CD4-positive, alpha-beta T cell (primary cell): ENCODE measurements around the gene ARID1B. TPM values are rescaled to one million over a fixed set of nuclear protein-coding genes. Genes with fewer than 3 reads are reported as not detected.

ENCODE experiments used
- ATAC-seq: fragments of 200-7000 bp; cut with Tn5 transposase; one replicate; pipeline ENCODE4 v1.10.0; 2022; ENCODE audit warnings: mild to moderate bottlenecking; ENCODE audit not compliant: poor library complexity
- CTCF ChIA-PET: fragments of 350-600 bp; sonication (Branson Sonifier 250); formaldehyde crosslinking; loops from one replicate; lab custom pipeline; 2021; ENCODE audit warnings: antibody characterized with exemption, inconsistent platforms; lab: Charles Lee
- POLR2A ChIA-PET: fragments of 350-600 bp; sonication (Branson Sonifier 250); formaldehyde crosslinking; loops from one replicate; lab custom pipeline; 2021; ENCODE audit warnings: antibody characterized with exemption, inconsistent platforms; lab: Charles Lee
- DNase-seq, 14 experiments: peaks; one replicate each; pipeline ENCODE4 v3.0.0-alpha.2; 2013 to 2020; ENCODE audit warnings: mixed read lengths in 2 of 14
- H3K27ac ChIP-seq, 2 donors: one replicate each; pipeline versions ENCODE4 v1.5.1 to v1.7.0; 2013; ENCODE audit warnings: low read length in 2 of 2, low read depth in 1 of 2, mild to moderate bottlenecking in 1 of 2
- H3K27me3 ChIP-seq, 2 experiments: 1 replicate in 1 of 2; 2 replicates in 1 of 2; pipeline versions ENCODE4 v1.6.1 to v1.7.0; 2013; ENCODE audit warnings: low read length in 2 of 2, control low read depth in 1 of 2, mild to moderate bottlenecking in 1 of 2, moderate library complexity in 1 of 2; ENCODE audit not compliant: insufficient read depth in 2 of 2, control insufficient read depth in 1 of 2
- H3K36me3 ChIP-seq: one replicate; pipeline ENCODE4 v1.6.1; 2013; ENCODE audit warnings: low read length, control low read depth; ENCODE audit not compliant: insufficient read depth
- H3K4me1 ChIP-seq: one replicate; pipeline ENCODE4 v1.6.1; 2013; ENCODE audit warnings: low read length, control low read depth; ENCODE audit not compliant: insufficient read depth
- H3K4me3 ChIP-seq: one replicate; pipeline ENCODE4 v1.5.1; 2013; ENCODE audit warnings: mild to moderate bottlenecking, low read length, moderate library complexity
- H3K9me3 ChIP-seq, 2 experiments: 1 replicate in 1 of 2; 2 replicates in 1 of 2; pipeline versions ENCODE4 v1.6.1 to v1.7.0; 2013; ENCODE audit warnings: low read length in 2 of 2, mild to moderate bottlenecking in 2 of 2, control low read depth in 1 of 2, moderate library complexity in 1 of 2; ENCODE audit not compliant: control insufficient read depth in 1 of 2, insufficient read depth in 1 of 2
- H3K27ac Mint-ChIP-seq: one replicate; pipeline ENCODE4 v1.8.0; 2020; ENCODE audit warnings: mixed read lengths
- H3K27me3 Mint-ChIP-seq: one replicate; pipeline ENCODE4 v1.8.0; 2021; ENCODE audit warnings: mixed read lengths
- H3K36me3 Mint-ChIP-seq: one replicate; pipeline ENCODE4 v1.8.0; 2021; ENCODE audit warnings: low read depth, mixed read lengths
- H3K4me1 Mint-ChIP-seq: one replicate; pipeline ENCODE4 v1.8.0; 2021; ENCODE audit warnings: low read depth, mixed read lengths
- H3K4me3 Mint-ChIP-seq: one replicate; pipeline ENCODE4 v1.8.0; 2020; ENCODE audit warnings: mild to moderate bottlenecking, mixed read lengths
- H3K9me3 Mint-ChIP-seq: one replicate; pipeline ENCODE4 v1.8.0; 2020; ENCODE audit warnings: mixed read lengths
- intact Hi-C, 2 experiments: fragments of 100-400 bp; cut with DNase I in 1 of 2; cut with micrococcal nuclease in 1 of 2; formaldehyde crosslinking; loops; one replicate each; pipeline versions ENCODE4 v1.15.1 to v1.9.0; 2023 to 2025; cut with DNase I, micrococcal nuclease
- total RNA-seq, 174 experiments: library from RNA in 2 of 174; stranded (reverse) in 2 of 174; gene quantifications; one replicate each; pipeline ENCODE4 v1.2.3 and lab custom pipeline; 2021 to 2026
- TF ChIP-seq, protein P1 (sequence below): fragments of 200-600 bp; IDR thresholded peaks from one replicate; pipeline ENCODE4 v1.8.0; 2022; ENCODE audit warnings: antibody characterized with exemption, mild to moderate bottlenecking

Gene ARID1B
- total RNA-seq, 2 experiments from 2014 or later = 120 to 125 TPM

GRCh38 chr6:157080986-157081391, 303.8 kb downstream of the ARID1B start:
- Mint-ChIP-seq H3K36me3 (peaks cover 21% of the 10 kb centered on the region), H3K4me3 (no peak overlapping the region), H3K4me1 (peaks cover 69% of the 10 kb centered on the region), H3K9me3 (no peaks in the 10 kb centered on the region), H3K27me3 (no peaks in the 10 kb centered on the region), H3K27ac (no peak overlapping the region)
- Histone ChIP-seq H3K36me3 (peaks cover 13% of the 10 kb centered on the region), H3K27ac (no peak overlapping the region), H3K9me3 (no peaks in the 10 kb centered on the region), H3K4me1 (no peaks in the 10 kb centered on the region), H3K27me3 (no peaks in the 10 kb centered on the region), H3K4me3 (no peak overlapping the region)
- ChIA-PET POLR2A (no interaction called here), CTCF (interaction anchor here (1.1 kb wide), 1 partner anchor 10 kb away, joined by 3 read pairs; no protein-coding TSS in a partner anchor)
- DNase-seq = no peak
- intact Hi-C loops = no loop called here
- TF ChIP-seq, protein P1, sequence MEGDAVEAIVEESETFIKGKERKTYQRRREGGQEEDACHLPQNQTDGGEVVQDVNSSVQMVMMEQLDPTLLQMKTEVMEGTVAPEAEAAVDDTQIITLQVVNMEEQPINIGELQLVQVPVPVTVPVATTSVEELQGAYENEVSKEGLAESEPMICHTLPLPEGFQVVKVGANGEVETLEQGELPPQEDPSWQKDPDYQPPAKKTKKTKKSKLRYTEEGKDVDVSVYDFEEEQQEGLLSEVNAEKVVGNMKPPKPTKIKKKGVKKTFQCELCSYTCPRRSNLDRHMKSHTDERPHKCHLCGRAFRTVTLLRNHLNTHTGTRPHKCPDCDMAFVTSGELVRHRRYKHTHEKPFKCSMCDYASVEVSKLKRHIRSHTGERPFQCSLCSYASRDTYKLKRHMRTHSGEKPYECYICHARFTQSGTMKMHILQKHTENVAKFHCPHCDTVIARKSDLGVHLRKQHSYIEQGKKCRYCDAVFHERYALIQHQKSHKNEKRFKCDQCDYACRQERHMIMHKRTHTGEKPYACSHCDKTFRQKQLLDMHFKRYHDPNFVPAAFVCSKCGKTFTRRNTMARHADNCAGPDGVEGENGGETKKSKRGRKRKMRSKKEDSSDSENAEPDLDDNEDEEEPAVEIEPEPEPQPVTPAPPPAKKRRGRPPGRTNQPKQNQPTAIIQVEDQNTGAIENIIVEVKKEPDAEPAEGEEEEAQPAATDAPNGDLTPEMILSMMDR = no peak
- no peak for ATAC-seq

DNA sequence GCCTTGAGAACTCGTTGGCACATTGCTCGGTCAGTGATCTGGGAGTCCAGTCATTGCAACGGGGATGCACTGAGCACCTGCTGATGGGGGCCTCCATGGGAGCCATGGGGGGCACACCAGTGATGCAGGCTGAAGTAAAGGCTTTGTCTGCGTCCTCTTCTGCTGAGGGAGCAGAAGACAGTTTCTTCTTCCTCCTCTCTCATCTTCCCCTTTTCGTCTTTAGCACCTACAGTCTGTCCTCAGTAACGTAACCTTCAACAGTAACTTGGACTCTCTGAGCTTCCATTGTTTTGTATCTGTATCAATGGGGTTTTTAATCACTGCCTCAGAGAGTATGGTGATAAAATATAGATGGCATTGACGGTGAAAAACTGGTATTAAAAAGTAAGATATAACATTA, 306.2 kb downstream of the ARID1B start:
- no peak overlapping the region for H3K27ac Mint-ChIP-seq
- no peak overlapping the region for H3K27ac ChIP-seq
- ChIA-PET POLR2A (no interaction called here), CTCF (no interaction called here)
- H3K4me1 ChIP-seq = no peaks in the 10 kb centered on the region
- H3K9me3 ChIP-seq = no peaks in the 10 kb centered on the region
- H3K27me3 Mint-ChIP-seq = no peaks in the 10 kb centered on the region
- TF ChIP-seq, protein P1 = no peak
- ATAC-seq = no peak
- no peak overlapping the region for H3K4me3 Mint-ChIP-seq
- H3K36me3 ChIP-seq = peaks cover 23% of the 10 kb centered on the region
- H3K9me3 Mint-ChIP-seq = no peaks in the 10 kb centered on the region
- DNase-seq = no peak
- H3K4me3 ChIP-seq = no peak overlapping the region
- H3K36me3 Mint-ChIP-seq = peaks cover 40% of the 10 kb centered on the region
- peaks cover 64% of the 10 kb centered on the region for H3K4me1 Mint-ChIP-seq
- intact Hi-C loops = no loop called here
- H3K27me3 ChIP-seq = no peaks in the 10 kb centered on the region

- Mint-ChIP-seq H3K27ac (no peak overlapping the region), H3K4me3 (no peak overlapping the region), H3K4me1 (peaks cover 53% of the 10 kb centered on the region), H3K36me3 (peaks cover 70% of the 10 kb centered on the region), H3K9me3 (no peaks in the 10 kb centered on the region), H3K27me3 (no peaks in the 10 kb centered on the region)
- TF ChIP-seq, protein P1 = no peak
- Histone ChIP-seq H3K27me3 (no peaks in the 10 kb centered on the region), H3K4me1 (no peaks in the 10 kb centered on the region), H3K27ac (no peak overlapping the region), H3K9me3 (no peaks in the 10 kb centered on the region), H3K36me3 (peaks cover 25% of the 10 kb centered on the region), H3K4me3 (no peak overlapping the region)
- no peak for ATAC-seq
- ChIA-PET POLR2A (interaction anchor here (0.7 kb wide), 1 partner anchor 54 kb away, joined by 3 read pairs; no protein-coding TSS in a partner anchor), CTCF (interaction anchor here (1.1 to 1.4 kb wide), 2 partner anchors 9 to 13 kb away, joined by 3 to 5 read pairs; no protein-coding TSS in a partner anchor)
- no peak for DNase-seq
- intact Hi-C loops = no loop called here
Measured at GRCh38 chr6:157086632-157087031, 309.5 kb downstream of the ARID1B start.
